ENCODE measurements around the gene PTGDS. TPM values are rescaled to one million over a fixed set of nuclear protein-coding genes. Genes with fewer than 3 reads are reported as not detected.

PTGDS gene
- total and polyA plus RNA-seq, 10 of the 15 experiments (the other 5 are each of a cell fraction or from before 2014, with no cell fraction given) = not detected

- peak; percentile 77; the same call in 1 of the 2 replicates for TF ChIP-seq RELB (IDR thresholded peaks at IDR 0.05; ENCODE audit: low read depth)
- no peak for TF ChIP-seq SMC3 (IDR thresholded peaks at IDR 0.05; ENCODE audit: borderline replicate concordance, low read length)
- peak; percentile 50 to 64; a peak in 2 of 4 replicates for TF ChIP-seq BHLHE40 (IDR thresholded peaks at IDR 0.05; ENCODE audit: borderline replicate concordance in 1 of 2, low read depth in 2 of 2, low read length in 1 of 2)
- TF ChIP-seq MEF2B (IDR thresholded peaks at IDR 0.05; ENCODE audit: partially characterized antibody, poor library complexity, severe bottlenecking) = peak; percentile 65
- peak; percentile 73; the same call in 1 of the 2 replicates for TF ChIP-seq TBL1XR1 (IDR thresholded peaks at IDR 0.05; ENCODE audit: low read depth, low read length)
- TF ChIP-seq PAX5 (IDR thresholded peaks at IDR 0.05; ENCODE audit: borderline replicate concordance, low read depth, low read length) = 0 out of 2 replicates have a peak, but pooled peaks have one; percentile 33
- no peak for TF ChIP-seq CUX1 (IDR thresholded peaks at IDR 0.05; ENCODE audit: insufficient replicate concordance, low read depth, low read length)
- peak; percentile 87 for TF ChIP-seq DPF2 (IDR thresholded peaks at IDR 0.05)
- TF ChIP-seq, protein P1, sequence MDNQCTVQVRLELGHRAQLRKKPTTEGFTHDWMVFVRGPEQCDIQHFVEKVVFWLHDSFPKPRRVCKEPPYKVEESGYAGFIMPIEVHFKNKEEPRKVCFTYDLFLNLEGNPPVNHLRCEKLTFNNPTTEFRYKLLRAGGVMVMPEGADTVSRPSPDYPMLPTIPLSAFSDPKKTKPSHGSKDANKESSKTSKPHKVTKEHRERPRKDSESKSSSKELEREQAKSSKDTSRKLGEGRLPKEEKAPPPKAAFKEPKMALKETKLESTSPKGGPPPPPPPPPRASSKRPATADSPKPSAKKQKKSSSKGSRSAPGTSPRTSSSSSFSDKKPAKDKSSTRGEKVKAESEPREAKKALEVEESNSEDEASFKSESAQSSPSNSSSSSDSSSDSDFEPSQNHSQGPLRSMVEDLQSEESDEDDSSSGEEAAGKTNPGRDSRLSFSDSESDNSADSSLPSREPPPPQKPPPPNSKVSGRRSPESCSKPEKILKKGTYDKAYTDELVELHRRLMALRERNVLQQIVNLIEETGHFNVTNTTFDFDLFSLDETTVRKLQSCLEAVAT (IDR thresholded peaks at IDR 0.05) = peak; percentile 88
- TF ChIP-seq YBX1 (IDR thresholded peaks at IDR 0.05) = no peak
- TF ChIP-seq MYC (IDR thresholded peaks at IDR 0.05; ENCODE audit: insufficient read depth, insufficient read length, insufficient replicate concordance, low read length, severe bottlenecking) = no peak
- peak; percentile 97; the same call in 2 of the 3 replicates for TF ChIP-seq POU2F2 (IDR thresholded peaks at IDR 0.05; ENCODE audit: borderline replicate concordance, low read depth, low read length)
- peak; percentile 62 for TF ChIP-seq NR2C1 (IDR thresholded peaks at IDR 0.05)
- no peak for TF ChIP-seq KDM1A (IDR thresholded peaks at IDR 0.05; ENCODE audit: borderline replicate concordance)
- TF ChIP-seq CHD2 (IDR thresholded peaks at IDR 0.05; ENCODE audit: borderline replicate concordance, low read depth, low read length) = no peak
Observed at GRCh38 chr9:137000177-137000930, 23.1 kb downstream of the PTGDS start (continued).
